Measurements from ENCODE around the gene ARL6. TPM values are rescaled to one million over a fixed set of nuclear protein-coding genes. Genes with fewer than 3 reads are reported as not detected.

Gene ARL6
- total RNA-seq, result 1 to 10 TPM in 3 of 4 donors, under 1 TPM in 1; 1.00 to 4.8 (median 3.0) TPM

- intact Hi-C loops (cut with DNase I; ENCODE audit: low total_unique reads), result no loop called here
- Histone ChIP-seq H3K4me3 (peak within 1 kb of the TSS; percentile 73 to 88 (median 82)), H3K4me1 (peaks cover 2 to 20% (median 11%) of the 10 kb centered on the region in 4 donors), H3K9me3 (no peaks in the 10 kb centered on the region), H3K27me3 (no peaks in the 10 kb centered on the region), H3K27ac (peak within 1 kb of the TSS; percentile 75 to 88 (median 82)), H3K36me3 (peaks cover 0 to 4% (median 0%) of the 10 kb centered on the region in 4 donors)
- TF ChIP-seq EP300 (IDR thresholded peaks at IDR 0.05; ENCODE audit: low read depth) (no peak), POLR2AphosphoS5 (IDR thresholded peaks at IDR 0.05) (peak in 2 of 3 donors; percentile 30 to 33)
- in situ Hi-C loops (cut with MboI; ENCODE audit: low pct_ligation_motif_present in 1 of 4, low pct_unique_long_range_greater_than_20kb in 1 of 4, low sequenced_read_pairs in 3 of 4), result no loop called here
- 0% methylated on average over 2 to 45 of the region's 46 CpGs for WGBS, 2 donors (ENCODE audit: low coverage in 1 of 2)
- peak; percentile 83 for DNase-seq
These were observed at the start of gene ARL6 for GRCh38 chr3:97764407-97765238. Gene ARL6 (plus strand): TSS chr3:97764758. CDS start chr3:97768108, 3,350 bp downstream.

- Histone ChIP-seq H3K27ac (no peak overlapping the region), H3K9me3 (no peaks in the 10 kb centered on the region), H3K27me3 (no peaks in the 10 kb centered on the region), H3K4me1 (no peaks in the 10 kb centered on the region), H3K4me3 (no peak overlapping the region), H3K36me3 (no peaks in the 10 kb centered on the region)
- in situ Hi-C loops (cut with MboI; ENCODE audit: low pct_ligation_motif_present in 1 of 4, low pct_unique_long_range_greater_than_20kb in 1 of 4, low sequenced_read_pairs in 3 of 4) (loop anchor here in 2 of 4 donors (25.0 kb wide), 1 partner anchor 857 kb away; no protein-coding TSS in a partner anchor), intact Hi-C loops (cut with DNase I; ENCODE audit: low total_unique reads) (no loop called here)
- peak; percentile 63 for DNase-seq
- WGBS, 2 donors (ENCODE audit: low coverage in 1 of 2), result 3 to 5% methylated on average over 4 to 7 of the region's 7 CpGs
- TF ChIP-seq CTCF (IDR thresholded peaks at IDR 0.05) (peak; percentile 52 to 90 (median 79)), EP300 (IDR thresholded peaks at IDR 0.05; ENCODE audit: low read depth) (no peak)
These were observed 45.3 kb upstream of the ARL6 start for GRCh38 chr3:97719156-97719821.

GRCh38 chr3:97720417-97720816, 44.1 kb upstream of the ARL6 start:
- 37 to 47% methylated on average over 2 of the region's 2 CpGs for WGBS, 2 donors (ENCODE audit: low coverage in 1 of 2)
- H3K27ac ChIP-seq, result no peak overlapping the region
- H3K4me1 ChIP-seq, result no peaks in the 10 kb centered on the region
- DNase-seq, result no peak
- intact Hi-C loops (cut with DNase I; ENCODE audit: low total_unique reads), result no loop called here
- H3K4me3 ChIP-seq, result no peak overlapping the region
- H3K36me3 ChIP-seq, result no peaks in the 10 kb centered on the region
- TF ChIP-seq POLR2A (IDR thresholded peaks at IDR 0.05) (no peak), POLR2AphosphoS5 (IDR thresholded peaks at IDR 0.05) (no peak), CTCF (IDR thresholded peaks at IDR 0.05) (no peak), EP300 (IDR thresholded peaks at IDR 0.05; ENCODE audit: low read depth) (no peak)
- no peaks in the 10 kb centered on the region for H3K27me3 ChIP-seq
- in situ Hi-C loops (cut with MboI; ENCODE audit: low pct_ligation_motif_present in 1 of 4, low pct_unique_long_range_greater_than_20kb in 1 of 4, low sequenced_read_pairs in 3 of 4), result loop anchor here in 2 of 4 donors (25.0 kb wide), 1 partner anchor 858 kb away; no protein-coding TSS in a partner anchor
- H3K9me3 ChIP-seq, result no peaks in the 10 kb centered on the region

- intact Hi-C loops (cut with DNase I; ENCODE audit: low total_unique reads) (no loop called here), in situ Hi-C loops (cut with MboI; ENCODE audit: low pct_ligation_motif_present in 1 of 4, low pct_unique_long_range_greater_than_20kb in 1 of 4, low sequenced_read_pairs in 3 of 4) (loop anchor here in 2 of 4 donors (25.0 kb wide), 1 partner anchor 859 kb away; no protein-coding TSS in a partner anchor)
- DNase-seq, result no peak
- Histone ChIP-seq H3K27me3 (no peaks in the 10 kb centered on the region), H3K36me3 (no peaks in the 10 kb centered on the region), H3K4me3 (no peak overlapping the region), H3K9me3 (no peaks in the 10 kb centered on the region), H3K27ac (no peak overlapping the region), H3K4me1 (no peaks in the 10 kb centered on the region)
- 66 to 100% methylated on average over 1 to 2 of the region's 2 CpGs for WGBS, 2 donors (ENCODE audit: low coverage in 1 of 2)
- TF ChIP-seq CTCF (IDR thresholded peaks at IDR 0.05) (no peak), POLR2AphosphoS5 (IDR thresholded peaks at IDR 0.05) (no peak), EP300 (IDR thresholded peaks at IDR 0.05; ENCODE audit: low read depth) (no peak), POLR2A (IDR thresholded peaks at IDR 0.05) (no peak)
These were observed 43.1 kb upstream of the ARL6 start for GRCh38 chr3:97721446-97721845.
